Hematopoietic multipotent progenitor cell treated with erythropoietin and hydrocortisone succinate and interleukin-3 and kit ligand, for 15 days (in vitro differentiated cells): Measurements from ENCODE around the gene UBXN1.

ENCODE experiments used
- DNase-seq: peaks from one replicate; pipeline ENCODE4 v3.0.0-alpha.2; 2015; ENCODE audit warnings: low spot score

UBXN1 gene

GRCh38 chr11:62645946-62646824 is 32.7 kb downstream of the UBXN1 start, which contains the start of gene GANAB:
Gene GANAB (minus strand): TSS chr11:62646613. CDS start chr11:62646599, 14 bp downstream.
- DNase-seq: peak; percentile 100

GRCh38 chr11:62645671-62645945 is 33.3 kb downstream of the UBXN1 start:
- no peak for DNase-seq

- no peak for DNase-seq
Observed at GRCh38 chr11:62644220-62644619, 34.7 kb downstream of the UBXN1 start.

GRCh38 chr11:62632492-62632891 is 46.4 kb downstream of the UBXN1 start:
- DNase-seq: no peak

DNA sequence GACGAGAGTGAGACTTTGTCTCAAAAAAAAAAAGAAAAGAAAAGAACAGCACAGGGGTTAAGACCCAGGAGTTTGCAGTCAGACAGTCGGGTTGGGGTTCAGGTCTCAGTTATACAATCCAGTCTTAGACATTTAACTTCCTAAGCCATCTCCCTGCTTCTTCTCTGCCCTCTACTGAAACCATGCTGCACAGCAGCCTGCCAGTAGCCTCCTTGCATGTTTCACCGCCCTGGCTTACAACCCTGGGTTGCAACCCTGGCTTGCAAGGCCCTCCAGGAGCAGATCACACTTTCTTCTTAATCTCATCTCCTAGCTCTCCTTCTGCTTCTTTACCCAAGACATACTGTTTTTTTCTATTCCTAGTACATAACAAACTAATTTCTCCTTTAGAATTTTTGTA is 51.2 kb downstream of the UBXN1 start:
- DNase-seq: no peak
